Caco-2 (cell line): Measurements from ENCODE around the gene PCDHB2. TPM values are rescaled to one million over a fixed set of nuclear protein-coding genes. Genes with fewer than 3 reads are reported as not detected.
"Not testable (repeated sequence)": the region's sequence is repeated elsewhere in the genome, so short reads cannot be mapped to it uniquely, and the experiment has no call there.

ENCODE experiments used
- BruUV-seq: library from RNA; stranded (reverse); fragments of 400-500 nt; replicated peaks from 2 replicates; lab custom pipeline; 2021; lab: Mats Ljungman, UMichigan
- CTCF ChIA-PET: fragments of 300-600 bp; sonication (Branson Sonifier 250); formaldehyde crosslinking; loops from one replicate; lab custom pipeline; 2022; ENCODE audit warnings: antibody characterized with exemption; lab: Charles Lee
- POLR2A ChIA-PET: fragments of 300-600 bp; sonication (Branson Sonifier 250); formaldehyde crosslinking; loops from one replicate; lab custom pipeline; 2022; ENCODE audit warnings: antibody characterized with exemption; lab: Charles Lee
- DNase-seq, 2 experiments: peaks; one replicate each; pipeline versions ENCODE4 v3.0.0 to v3.0.0-alpha.2; 2020 to 2022
- H3K27me3 ChIP-seq: replicated peaks from 2 replicates; pipeline ENCODE4 v1.6.0; 2011; ENCODE audit warnings: low read length; ENCODE audit not compliant: control insufficient read depth, insufficient read depth
- H3K36me3 ChIP-seq: 2 replicates; pipeline ENCODE4 v1.5.1; 2011; ENCODE audit warnings: low read length; ENCODE audit not compliant: control insufficient read depth, insufficient read depth
- H3K4me1 ChIP-seq: fragments of 250-450 bp; sonication (Bioruptor Pico); 2 replicates; pipeline ENCODE4 v1.5.1; 2020; ENCODE audit warnings: mild to moderate bottlenecking
- H3K4me3 ChIP-seq: 2 replicates; pipeline ENCODE4 v1.5.1; 2011; ENCODE audit warnings: low read depth, mild to moderate bottlenecking, control low read depth, low read length
- H3K9me3 ChIP-seq: fragments of 250-450 bp; sonication (Bioruptor Pico); 2 replicates; pipeline ENCODE4 v1.5.1; 2020; ENCODE audit warnings: mild to moderate bottlenecking, moderate library complexity
- H3K27ac Mint-ChIP-seq: one replicate; pipeline ENCODE4 v1.8.0; 2022; ENCODE audit warnings: mixed read lengths; ENCODE audit not compliant: unreplicated experiment
- H3K27me3 Mint-ChIP-seq: one replicate; pipeline ENCODE4 v1.8.0; 2022; ENCODE audit warnings: mixed read lengths; ENCODE audit not compliant: insufficient read depth, unreplicated experiment
- H3K36me3 Mint-ChIP-seq: one replicate; pipeline ENCODE4 v1.8.0; 2022; ENCODE audit warnings: mild to moderate bottlenecking, mixed read lengths; ENCODE audit not compliant: insufficient read depth, unreplicated experiment
- H3K4me1 Mint-ChIP-seq: one replicate; pipeline ENCODE4 v1.8.0; 2022; ENCODE audit warnings: low read depth, mixed read lengths; ENCODE audit not compliant: unreplicated experiment
- H3K4me3 Mint-ChIP-seq: one replicate; pipeline ENCODE4 v1.8.0; 2022; ENCODE audit warnings: mild to moderate bottlenecking, moderate library complexity, mixed read lengths; ENCODE audit not compliant: unreplicated experiment
- H3K9me3 Mint-ChIP-seq: one replicate; pipeline ENCODE4 v1.8.0; 2022; ENCODE audit warnings: mixed read lengths; ENCODE audit not compliant: unreplicated experiment
- CTCF ChIP-seq, 2 experiments: fragments of 200-600 bp in 1 of 2; IDR thresholded peaks; 1 replicate in 1 of 2; 2 replicates in 1 of 2; pipeline versions ENCODE4 v1.5.1 to v1.8.0; 2011 to 2022; ENCODE audit warnings: antibody characterized with exemption in 1 of 2, control low read depth in 1 of 2, inconsistent platforms in 1 of 2, low read depth in 1 of 2, low read length in 1 of 2, mild to moderate bottlenecking in 1 of 2, moderate library complexity in 1 of 2; ENCODE audit not compliant: insufficient read depth in 1 of 2, severe bottlenecking in 1 of 2, unreplicated experiment in 1 of 2
- intact Hi-C: fragments of 100-400 bp; cut with micrococcal nuclease; formaldehyde crosslinking; loops from one replicate; pipeline ENCODE4 v1.10.0; 2022; ENCODE audit not compliant: unreplicated experiment
- total RNA-seq: library from RNA; stranded (reverse); gene quantifications from 2 replicates; pipeline ENCODE4 v1.2.3, GENCODE V29; 2022

The PCDHB2 gene
- total RNA-seq, 1 experiment from 2014 or later = 0.20 TPM

GRCh38 chr5:141095263-141095641 is 837 bp downstream of the PCDHB2 start:
- Mint-ChIP-seq H3K27ac (no peak overlapping the region), H3K36me3 (no peaks in the 10 kb centered on the region), H3K4me1 (no peaks in the 10 kb centered on the region), H3K9me3 (peaks cover 41% of the 10 kb centered on the region), H3K4me3 (no peak overlapping the region), H3K27me3 (no peaks in the 10 kb centered on the region)
- no TSS peak for BruUV-seq
- Histone ChIP-seq H3K4me1 (no peaks in the 10 kb centered on the region), H3K9me3 (no peaks in the 10 kb centered on the region; the same call in 1 of the 2 replicates), H3K4me3 (no peak overlapping the region), H3K27me3 (no peaks in the 10 kb centered on the region), H3K36me3 (no peaks in the 10 kb centered on the region)
- ChIA-PET CTCF (no interaction called here), POLR2A (no interaction called here)
- DNase-seq = no peak
- intact Hi-C loops = no loop called here
- TF ChIP-seq CTCF (IDR thresholded peaks at IDR 0.05; ENCODE audit: insufficient read depth in 1 of 2, low read depth in 1 of 2, low read length in 1 of 2, severe bottlenecking in 1 of 2, unreplicated experiment in 1 of 2) = no peak

- H3K4me3 Mint-ChIP-seq, H3K4me1 ChIP-seq, H3K27me3 ChIP-seq, H3K4me1 Mint-ChIP-seq, H3K36me3 ChIP-seq, DNase-seq, H3K36me3 Mint-ChIP-seq, POLR2A ChIA-PET, H3K27ac Mint-ChIP-seq, BruUV-seq, CTCF ChIA-PET, H3K9me3 ChIP-seq, intact Hi-C loops, H3K4me3 ChIP-seq, H3K27me3 Mint-ChIP-seq: not testable (repeated sequence)
- H3K9me3 Mint-ChIP-seq = peaks cover 47% of the 10 kb centered on the region
Measured at GRCh38 chr5:141096181-141096580, 1.8 kb downstream of the PCDHB2 start.

- H3K36me3 ChIP-seq, BruUV-seq, H3K4me1 Mint-ChIP-seq, H3K27ac Mint-ChIP-seq, H3K36me3 Mint-ChIP-seq, CTCF ChIA-PET, H3K9me3 ChIP-seq, H3K4me3 Mint-ChIP-seq, H3K27me3 ChIP-seq, POLR2A ChIA-PET, H3K4me1 ChIP-seq, DNase-seq, H3K4me3 ChIP-seq, intact Hi-C loops, H3K27me3 Mint-ChIP-seq: not testable (repeated sequence)
- H3K9me3 Mint-ChIP-seq = peaks cover 47% of the 10 kb centered on the region
Measured at GRCh38 chr5:141096586-141096985, 2.2 kb downstream of the PCDHB2 start.

GRCh38 chr5:141100243-141100805 is 5.9 kb downstream of the PCDHB2 start, which contains the start of gene PCDHB3:
PCDHB3 (plus strand) TSS chr5:141100473; CDS start chr5:141100650, 177 bp downstream.
- no peaks in the 10 kb centered on the region for H3K36me3 Mint-ChIP-seq
- no peak within 1 kb of the TSS for H3K4me3 ChIP-seq
- ChIA-PET CTCF (no interaction called here), POLR2A (no interaction called here)
- no TSS peak for BruUV-seq
- TF ChIP-seq CTCF (IDR thresholded peaks at IDR 0.05; ENCODE audit: insufficient read depth in 1 of 2, low read depth in 1 of 2, low read length in 1 of 2, severe bottlenecking in 1 of 2, unreplicated experiment in 1 of 2) = peak in 1 of 2 experiments; percentile 5
- H3K4me1 ChIP-seq = no peaks in the 10 kb centered on the region
- peak in 1 of 2 experiments; percentile 16 for DNase-seq
- no peaks in the 10 kb centered on the region; the same call in 1 of the 2 replicates for H3K9me3 ChIP-seq
- no peak within 1 kb of the TSS for H3K27ac Mint-ChIP-seq
- intact Hi-C loops = no loop called here
- no peaks in the 10 kb centered on the region for H3K36me3 ChIP-seq
- peaks cover 19% of the 10 kb centered on the region for H3K9me3 Mint-ChIP-seq
- no peaks in the 10 kb centered on the region for H3K27me3 Mint-ChIP-seq
- H3K4me1 Mint-ChIP-seq = no peaks in the 10 kb centered on the region
- peak within 1 kb of the TSS; percentile 20 for H3K4me3 Mint-ChIP-seq
- no peaks in the 10 kb centered on the region for H3K27me3 ChIP-seq
